ENCODE measurements around the gene RTL5.

The RTL5 gene

DNA sequence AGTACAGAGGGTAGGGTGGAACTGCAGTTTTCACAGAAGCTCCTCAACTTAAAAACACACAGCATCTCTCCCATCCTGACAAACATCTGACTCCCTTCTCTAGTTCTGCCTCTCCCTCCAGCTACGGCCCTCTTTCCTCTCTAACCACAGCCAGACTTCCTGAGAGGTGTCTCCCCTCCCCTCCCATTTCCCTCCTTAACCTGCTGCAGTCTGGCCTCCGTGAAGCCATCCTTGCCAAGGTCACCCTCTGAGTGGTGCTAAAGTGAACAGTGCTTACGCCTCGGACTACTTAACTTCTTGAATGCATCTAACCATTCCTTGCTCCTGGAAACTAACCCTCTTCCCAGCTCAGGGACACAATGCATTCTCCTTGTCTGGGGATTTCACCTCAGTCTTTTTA, 53.3 kb downstream of the RTL5 start:
- no peak for DNase-seq (ENCODE audit: low read depth)

Data from amniotic epithelial cell (primary cell).